Keratinocyte (primary cell): ENCODE results near the gene GADD45G. TPM values are rescaled to one million over a fixed set of nuclear protein-coding genes. Genes with fewer than 3 reads are reported as not detected.

Experiments
- DNase-seq: peaks from one replicate; pipeline ENCODE4 v3.0.0-alpha.2; 2011; ENCODE audit warnings: low read depth, missing footprints, low spot score
- FAIRE-seq: peaks from 2 replicates; lab custom pipeline; 2011; peaks lifted over from hg19 to GRCh38; lab: Jason Lieb, UNC
- H2AFZ ChIP-seq: 2 replicates; pipeline ENCODE4 v1.6.0; 2012; ENCODE audit warnings: low read length, control low read depth, inconsistent platforms; ENCODE audit not compliant: control insufficient read depth
- H3K27ac ChIP-seq: 2 replicates; pipeline ENCODE4 v1.5.1; 2011; ENCODE audit warnings: low read length; ENCODE audit not compliant: control insufficient read depth, insufficient read depth
- H3K27me3 ChIP-seq: 3 replicates; pipeline ENCODE4 v1.6.0; 2011; ENCODE audit warnings: low read length; ENCODE audit not compliant: control insufficient read depth, insufficient read depth; ENCODE audit errors: extremely low read depth
- H3K36me3 ChIP-seq, 2 experiments: 2 replicates in 1 of 2; 3 replicates in 1 of 2; pipeline ENCODE4 v1.5.1; 2011; ENCODE audit warnings: low read length in 2 of 2, mild to moderate bottlenecking in 1 of 2; ENCODE audit not compliant: control insufficient read depth in 2 of 2, insufficient read depth in 2 of 2; ENCODE audit errors: extremely low read depth in 1 of 2
- H3K4me1 ChIP-seq: 3 replicates; pipeline ENCODE4 v1.5.1; 2011; ENCODE audit warnings: low read length; ENCODE audit not compliant: control insufficient read depth, insufficient read depth; ENCODE audit errors: extremely low read depth
- H3K4me2 ChIP-seq: 3 replicates; pipeline ENCODE4 v1.6.0; 2011; ENCODE audit warnings: low read depth, low read length; ENCODE audit not compliant: control insufficient read depth, insufficient read depth; ENCODE audit errors: extremely low read depth
- H3K4me3 ChIP-seq, 3 experiments: fragments of 200-600 bp in 1 of 3; sonication (generic) in 1 of 3; 2 replicates in 2 of 3; 3 replicates in 1 of 3; pipeline ENCODE4 v1.5.1; 2011 to 2016; ENCODE audit warnings: low read length in 3 of 3, mild to moderate bottlenecking in 3 of 3, control low read depth in 2 of 3, inconsistent platforms in 1 of 3, low read depth in 1 of 3, mixed read lengths in 1 of 3, mixed run types in 1 of 3, moderate library complexity in 1 of 3; ENCODE audit not compliant: control insufficient read depth in 2 of 3, insufficient read depth in 2 of 3; ENCODE audit errors: extremely low read depth in 1 of 3
- H3K79me2 ChIP-seq: 2 replicates; pipeline ENCODE4 v1.6.0; 2012; ENCODE audit warnings: low read length; ENCODE audit not compliant: control insufficient read depth, insufficient read depth
- H3K9ac ChIP-seq: 3 replicates; pipeline ENCODE4 v1.6.0; 2011; ENCODE audit warnings: low read length; ENCODE audit not compliant: control insufficient read depth, insufficient read depth; ENCODE audit errors: extremely low read depth
- H3K9me1 ChIP-seq: 3 replicates; pipeline ENCODE4 v1.6.0; 2011; ENCODE audit warnings: low read length; ENCODE audit not compliant: control insufficient read depth, insufficient read depth; ENCODE audit errors: extremely low read depth
- H3K9me3 ChIP-seq: 2 replicates; pipeline ENCODE4 v1.5.1; 2012; ENCODE audit warnings: low read depth, low read length; ENCODE audit not compliant: control insufficient read depth
- H4K20me1 ChIP-seq: 3 replicates; pipeline ENCODE4 v1.6.0; 2011; ENCODE audit warnings: low read length; ENCODE audit not compliant: control insufficient read depth, insufficient read depth; ENCODE audit errors: extremely low read depth
- EZH2 ChIP-seq: IDR thresholded peaks from one replicate; pipeline ENCODE4 v1.6.1; 2012; ENCODE audit warnings: inconsistent platforms, mild to moderate bottlenecking, low read length, moderate library complexity
- dilution Hi-C: fragments of 300-500 bp; cut with MboI; formaldehyde crosslinking; loops from one replicate; pipeline ENCODE4 v1.7.0; 2020; ENCODE audit warnings: low sequenced_read_pairs; ENCODE audit not compliant: extremely low pct_ligation_motif_present
- polyA plus RNA-seq, 5 experiments: library from polyadenylated mRNA; depleted of rRNA in 3 of 5; stranded (reverse) in 3 of 5; stranded (forward) in 1 of 5; unstranded in 1 of 5; fragments of >200 nt; gene quantifications; 1 replicate in 1 of 5; 2 replicates in 3 of 5; 3 replicates in 1 of 5; pipeline versions ENCODE4 v1.2.1 to v1.2.3, GENCODE V29; 2011 to 2012; ENCODE audit warnings: missing spikeins in 2 of 5, low read depth in 1 of 5, low replicate concordance in 1 of 5
- TF ChIP-seq, protein P1 (sequence below), 3 experiments: IDR thresholded peaks in 1 of 3; conservative IDR thresholded peaks in 1 of 3; optimal IDR thresholded peaks in 1 of 3; 2 replicates in 2 of 3; 3 replicates in 1 of 3; pipeline versions ENCODE3 to v1.5.1; 2011; ENCODE audit warnings: low read length in 3 of 3, mild to moderate bottlenecking in 3 of 3, moderate library complexity in 2 of 3, control low read depth in 1 of 3, inconsistent platforms in 1 of 3; ENCODE audit not compliant: insufficient read depth in 2 of 3; ENCODE audit errors: extremely low read depth in 1 of 3

GADD45G gene
- polyA plus RNA-seq, 1 donor (not counting 4 experiments of a cell fraction or from before 2014, with no cell fraction given): 0.05 TPM

GRCh38 chr9:89606049-89606623, 1.3 kb downstream of the GADD45G start:
- H3K27me3 ChIP-seq: peaks cover 34% of the 10 kb centered on the region
- FAIRE-seq: peak; percentile 67

DNA sequence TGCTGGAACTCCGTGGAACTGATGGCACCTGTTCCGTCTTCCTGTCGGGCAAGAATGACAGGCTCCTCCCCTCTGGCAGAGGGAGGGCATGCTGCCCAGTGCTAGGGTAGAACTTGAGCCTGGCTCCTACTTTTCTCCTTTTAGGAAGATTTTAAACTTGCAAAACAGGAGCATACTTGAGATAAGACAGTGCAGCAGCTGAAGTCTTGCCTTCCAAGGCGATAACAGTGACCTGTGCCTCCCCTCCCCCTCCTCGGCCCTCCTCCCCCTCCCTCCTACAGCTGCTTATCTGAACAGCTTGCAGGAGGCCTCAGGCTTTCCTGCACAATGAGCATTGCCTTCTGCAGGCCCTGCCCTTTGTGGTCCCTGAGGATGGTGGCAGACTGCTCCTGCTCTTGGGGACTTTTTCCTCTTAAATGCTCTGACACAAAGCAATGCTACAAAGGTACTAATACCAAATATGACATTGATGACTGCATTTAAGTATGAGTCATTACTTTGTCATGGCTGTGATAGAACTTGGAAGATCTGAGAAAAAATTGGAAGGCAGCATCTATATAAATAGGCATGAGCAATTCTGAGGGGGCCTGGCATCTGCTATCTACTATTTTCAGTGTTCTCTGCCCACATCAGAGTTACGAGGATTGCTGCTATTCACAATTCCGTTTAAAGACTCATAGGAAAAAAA, 2.0 kb downstream of the GADD45G start:
- Histone ChIP-seq H3K36me3 (no peaks in the 10 kb centered on the region), H2AFZ (no peak overlapping the region), H3K9ac (no peak overlapping the region), H3K79me2 (no peaks in the 10 kb centered on the region), H3K4me3 (peak overlapping the region in 1 of 3 experiments; percentile 56), H3K9me3 (no peaks in the 10 kb centered on the region), H3K27ac (no peak overlapping the region), H3K27me3 (peaks cover 31% of the 10 kb centered on the region), H3K4me1 (peaks cover 29% of the 10 kb centered on the region), H4K20me1 (no peaks in the 10 kb centered on the region), H3K4me2 (peak overlapping the region; percentile 83), H3K9me1 (no peaks in the 10 kb centered on the region)
- FAIRE-seq (peak; percentile 13), DNase-seq (no peak)
- no peak for TF ChIP-seq EZH2
- TF ChIP-seq, protein P1, sequence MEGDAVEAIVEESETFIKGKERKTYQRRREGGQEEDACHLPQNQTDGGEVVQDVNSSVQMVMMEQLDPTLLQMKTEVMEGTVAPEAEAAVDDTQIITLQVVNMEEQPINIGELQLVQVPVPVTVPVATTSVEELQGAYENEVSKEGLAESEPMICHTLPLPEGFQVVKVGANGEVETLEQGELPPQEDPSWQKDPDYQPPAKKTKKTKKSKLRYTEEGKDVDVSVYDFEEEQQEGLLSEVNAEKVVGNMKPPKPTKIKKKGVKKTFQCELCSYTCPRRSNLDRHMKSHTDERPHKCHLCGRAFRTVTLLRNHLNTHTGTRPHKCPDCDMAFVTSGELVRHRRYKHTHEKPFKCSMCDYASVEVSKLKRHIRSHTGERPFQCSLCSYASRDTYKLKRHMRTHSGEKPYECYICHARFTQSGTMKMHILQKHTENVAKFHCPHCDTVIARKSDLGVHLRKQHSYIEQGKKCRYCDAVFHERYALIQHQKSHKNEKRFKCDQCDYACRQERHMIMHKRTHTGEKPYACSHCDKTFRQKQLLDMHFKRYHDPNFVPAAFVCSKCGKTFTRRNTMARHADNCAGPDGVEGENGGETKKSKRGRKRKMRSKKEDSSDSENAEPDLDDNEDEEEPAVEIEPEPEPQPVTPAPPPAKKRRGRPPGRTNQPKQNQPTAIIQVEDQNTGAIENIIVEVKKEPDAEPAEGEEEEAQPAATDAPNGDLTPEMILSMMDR (optimal IDR thresholded peaks at IDR 0.05 in 1 of 3, IDR thresholded peaks at IDR 0.05 in 1 of 3, conservative IDR thresholded peaks at IDR 0.05 in 1 of 3; ENCODE audit: extremely low read depth in 1 of 3, insufficient read depth in 2 of 3, low read length in 3 of 3): no peak
- dilution Hi-C loops: loop anchor here (10.0 kb wide), 1 partner anchor 498 kb away; no protein-coding TSS in a partner anchor

More at GRCh38 chr9:89606049-89606623, 1.3 kb downstream of the GADD45G start:
- DNase-seq: no peak
- dilution Hi-C loops: loop anchor here (10.0 kb wide), 1 partner anchor 499 kb away; no protein-coding TSS in a partner anchor
- Histone ChIP-seq H3K27ac (no peak overlapping the region), H3K9ac (no peak overlapping the region), H3K4me1 (peaks cover 29% of the 10 kb centered on the region), H3K9me3 (no peaks in the 10 kb centered on the region), H3K79me2 (no peaks in the 10 kb centered on the region), H3K4me2 (peak overlapping the region; percentile 83), H3K36me3 (no peaks in the 10 kb centered on the region), H2AFZ (peak overlapping the region; percentile 76), H4K20me1 (no peaks in the 10 kb centered on the region), H3K4me3 (peak overlapping the region; percentile 44 to 56 (median 55)), H3K9me1 (no peaks in the 10 kb centered on the region)
- TF ChIP-seq EZH2: no peak
- TF ChIP-seq, protein P1 (optimal IDR thresholded peaks at IDR 0.05 in 1 of 3, IDR thresholded peaks at IDR 0.05 in 1 of 3, conservative IDR thresholded peaks at IDR 0.05 in 1 of 3; ENCODE audit: extremely low read depth in 1 of 3, insufficient read depth in 2 of 3, low read length in 3 of 3): no peak
